Measurements from ENCODE around the gene ITGA6. TPM values are rescaled to one million over a fixed set of nuclear protein-coding genes. Genes with fewer than 3 reads are reported as not detected.

ITGA6 gene
- total RNA-seq, 1 experiment from 2014 or later, result 75.9 TPM

- intact Hi-C loops (cut with micrococcal nuclease; ENCODE audit: unreplicated experiment) (no loop called here), in situ Hi-C loops (cut with HindIII; ENCODE audit: low pct_unique_long_range_greater_than_20kb, low sequenced_read_pairs) (no loop called here)
- H3K4me1 ChIP-seq (ENCODE audit: control insufficient read depth, insufficient read depth, low read length), result peaks cover 46% of the 10 kb centered on the region
- ChIA-PET CTCF (interaction anchor here (0.6 kb wide), 1 partner anchor 21 kb away, joined by 4 read pairs; no protein-coding TSS in a partner anchor), POLR2A (no interaction called here)
- DNase-seq (ENCODE audit: low read depth, low spot score) (no peak), ATAC-seq (no peak)
- H3K27ac ChIP-seq (ENCODE audit: low read length), result no peak overlapping the region
- TF ChIP-seq CTCF (IDR thresholded peaks at IDR 0.05) (no peak), POLR2AphosphoS5 (IDR thresholded peaks at IDR 0.05; ENCODE audit: low read depth, low read length) (no peak), REST (IDR thresholded peaks at IDR 0.05; ENCODE audit: insufficient read depth in 1 of 2, low read depth in 2 of 2, low read length in 1 of 2) (no peak), SIN3A (IDR thresholded peaks at IDR 0.05; ENCODE audit: borderline replicate concordance, insufficient read depth, low read depth, low read length) (no peak), TCF7L2 (IDR thresholded peaks at IDR 0.05; ENCODE audit: low read depth, low read length) (no peak)
- BruUV-seq (replicated peaks), result no TSS peak
- H3K4me3 ChIP-seq (ENCODE audit: low read depth in 2 of 2, low read length in 2 of 2), result no peak overlapping the region
- no peaks in the 10 kb centered on the region for H3K27me3 ChIP-seq (ENCODE audit: control insufficient read depth, insufficient read depth, low read length)
- H3K36me3 ChIP-seq (ENCODE audit: control insufficient read depth, insufficient read depth, low read length), result no peaks in the 10 kb centered on the region
- H3K9me3 ChIP-seq (ENCODE audit: control insufficient read depth, insufficient read depth, low read depth, low read length), result no peaks in the 10 kb centered on the region
Measured at GRCh38 chr2:172434821-172435605, 7.6 kb downstream of the ITGA6 start.

GRCh38 chr2:172435606-172435911 is 8.2 kb downstream of the ITGA6 start:
- no peaks in the 10 kb centered on the region for H3K27me3 ChIP-seq (ENCODE audit: control insufficient read depth, insufficient read depth, low read length)
- ATAC-seq (no peak), DNase-seq (ENCODE audit: low read depth, low spot score) (no peak)
- no peak overlapping the region for H3K27ac ChIP-seq (ENCODE audit: low read length)
- H3K4me1 ChIP-seq (ENCODE audit: control insufficient read depth, insufficient read depth, low read length), result peaks cover 47% of the 10 kb centered on the region
- no peaks in the 10 kb centered on the region for H3K9me3 ChIP-seq (ENCODE audit: control insufficient read depth, insufficient read depth, low read depth, low read length)
- H3K4me3 ChIP-seq (ENCODE audit: low read depth in 2 of 2, low read length in 2 of 2), result no peak overlapping the region
- in situ Hi-C loops (cut with HindIII; ENCODE audit: low pct_unique_long_range_greater_than_20kb, low sequenced_read_pairs) (no loop called here), intact Hi-C loops (cut with micrococcal nuclease; ENCODE audit: unreplicated experiment) (no loop called here)
- no peaks in the 10 kb centered on the region for H3K36me3 ChIP-seq (ENCODE audit: control insufficient read depth, insufficient read depth, low read length)
- BruUV-seq (replicated peaks), result no TSS peak
- no peak for TF ChIP-seq CTCF (IDR thresholded peaks at IDR 0.05)
- no peak for TF ChIP-seq REST (IDR thresholded peaks at IDR 0.05; ENCODE audit: insufficient read depth in 1 of 2, low read depth in 2 of 2, low read length in 1 of 2)
- TF ChIP-seq TCF7L2 (IDR thresholded peaks at IDR 0.05; ENCODE audit: low read depth, low read length), result no peak
- no peak for TF ChIP-seq SIN3A (IDR thresholded peaks at IDR 0.05; ENCODE audit: borderline replicate concordance, insufficient read depth, low read depth, low read length)
- TF ChIP-seq POLR2AphosphoS5 (IDR thresholded peaks at IDR 0.05; ENCODE audit: low read depth, low read length), result no peak
- ChIA-PET CTCF (interaction anchor here (0.6 kb wide), 1 partner anchor 20 kb away, joined by 4 read pairs; no protein-coding TSS in a partner anchor), POLR2A (no interaction called here)
